ENCODE data around the gene CEP70.
"Not testable (repeated sequence)": the region's sequence is repeated elsewhere in the genome, so short reads cannot be mapped to it uniquely, and the experiment has no call there.

DNA sequence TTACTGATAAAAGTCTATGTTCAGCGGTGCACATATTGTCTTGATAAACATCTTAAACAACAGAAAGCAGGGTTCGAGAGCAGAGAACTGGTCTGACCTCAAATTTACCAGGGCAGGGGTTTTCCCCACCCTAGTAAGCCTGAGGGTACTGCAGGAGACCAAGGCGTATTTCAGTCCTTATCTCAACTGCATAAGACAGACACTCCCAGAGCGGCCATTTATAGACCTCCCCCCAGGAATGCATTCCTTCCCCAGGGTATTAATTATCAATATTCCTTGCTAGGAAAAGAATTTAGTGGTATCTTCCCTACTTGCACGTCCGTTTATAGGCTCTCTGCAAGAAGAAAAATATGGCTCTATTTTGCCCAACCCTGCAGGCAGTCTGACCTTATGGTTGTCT is 107.5 kb downstream of the CEP70 start:
- TF ChIP-seq, protein P1, sequence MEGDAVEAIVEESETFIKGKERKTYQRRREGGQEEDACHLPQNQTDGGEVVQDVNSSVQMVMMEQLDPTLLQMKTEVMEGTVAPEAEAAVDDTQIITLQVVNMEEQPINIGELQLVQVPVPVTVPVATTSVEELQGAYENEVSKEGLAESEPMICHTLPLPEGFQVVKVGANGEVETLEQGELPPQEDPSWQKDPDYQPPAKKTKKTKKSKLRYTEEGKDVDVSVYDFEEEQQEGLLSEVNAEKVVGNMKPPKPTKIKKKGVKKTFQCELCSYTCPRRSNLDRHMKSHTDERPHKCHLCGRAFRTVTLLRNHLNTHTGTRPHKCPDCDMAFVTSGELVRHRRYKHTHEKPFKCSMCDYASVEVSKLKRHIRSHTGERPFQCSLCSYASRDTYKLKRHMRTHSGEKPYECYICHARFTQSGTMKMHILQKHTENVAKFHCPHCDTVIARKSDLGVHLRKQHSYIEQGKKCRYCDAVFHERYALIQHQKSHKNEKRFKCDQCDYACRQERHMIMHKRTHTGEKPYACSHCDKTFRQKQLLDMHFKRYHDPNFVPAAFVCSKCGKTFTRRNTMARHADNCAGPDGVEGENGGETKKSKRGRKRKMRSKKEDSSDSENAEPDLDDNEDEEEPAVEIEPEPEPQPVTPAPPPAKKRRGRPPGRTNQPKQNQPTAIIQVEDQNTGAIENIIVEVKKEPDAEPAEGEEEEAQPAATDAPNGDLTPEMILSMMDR (conservative IDR thresholded peaks at IDR 0.05; ENCODE audit: low read depth, low read length): not testable (repeated sequence)
- not testable (repeated sequence) for TF ChIP-seq EZH2 (IDR thresholded peaks at IDR 0.05; ENCODE audit: borderline replicate concordance, low read depth, low read length, poor library complexity, severe bottlenecking)
